Measurements from ENCODE around the gene IPO4. TPM values are rescaled to one million over a fixed set of nuclear protein-coding genes. Genes with fewer than 3 reads are reported as not detected.

IPO4 gene
- total and polyA plus RNA-seq, 2 of the 13 experiments (the other 11 are each of a cell fraction or from before 2014, with no cell fraction given) = 39.0 to 179 TPM

DNA sequence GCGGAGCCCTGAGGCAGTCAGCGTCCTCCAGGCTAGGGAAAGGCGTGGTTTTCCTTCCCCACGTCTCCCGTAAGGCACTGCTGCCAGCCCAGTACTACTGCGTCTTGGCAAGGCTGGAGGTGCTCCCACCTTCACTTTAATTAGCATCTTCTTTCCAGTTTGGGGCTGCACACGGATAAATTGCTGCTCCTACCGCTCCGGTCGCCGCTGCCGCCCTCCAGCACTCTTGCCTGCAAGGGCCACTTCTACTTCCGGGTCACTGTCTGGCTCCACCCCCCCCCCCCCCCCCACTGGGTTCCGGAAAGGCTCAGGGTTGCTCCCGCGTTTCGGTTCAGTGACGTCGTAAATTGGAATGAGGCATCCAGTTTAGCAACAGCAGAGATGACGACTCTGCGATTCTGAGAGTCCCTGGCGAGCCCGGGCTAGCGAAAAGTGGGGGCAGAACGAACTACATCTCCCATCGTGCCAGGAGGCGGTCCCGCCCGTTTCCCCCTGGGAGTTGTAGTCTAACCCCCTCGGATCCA, 43.6 kb upstream of the IPO4 start, which contains the start of gene NEDD8 (continued):
- TF ChIP-seq, protein P1, sequence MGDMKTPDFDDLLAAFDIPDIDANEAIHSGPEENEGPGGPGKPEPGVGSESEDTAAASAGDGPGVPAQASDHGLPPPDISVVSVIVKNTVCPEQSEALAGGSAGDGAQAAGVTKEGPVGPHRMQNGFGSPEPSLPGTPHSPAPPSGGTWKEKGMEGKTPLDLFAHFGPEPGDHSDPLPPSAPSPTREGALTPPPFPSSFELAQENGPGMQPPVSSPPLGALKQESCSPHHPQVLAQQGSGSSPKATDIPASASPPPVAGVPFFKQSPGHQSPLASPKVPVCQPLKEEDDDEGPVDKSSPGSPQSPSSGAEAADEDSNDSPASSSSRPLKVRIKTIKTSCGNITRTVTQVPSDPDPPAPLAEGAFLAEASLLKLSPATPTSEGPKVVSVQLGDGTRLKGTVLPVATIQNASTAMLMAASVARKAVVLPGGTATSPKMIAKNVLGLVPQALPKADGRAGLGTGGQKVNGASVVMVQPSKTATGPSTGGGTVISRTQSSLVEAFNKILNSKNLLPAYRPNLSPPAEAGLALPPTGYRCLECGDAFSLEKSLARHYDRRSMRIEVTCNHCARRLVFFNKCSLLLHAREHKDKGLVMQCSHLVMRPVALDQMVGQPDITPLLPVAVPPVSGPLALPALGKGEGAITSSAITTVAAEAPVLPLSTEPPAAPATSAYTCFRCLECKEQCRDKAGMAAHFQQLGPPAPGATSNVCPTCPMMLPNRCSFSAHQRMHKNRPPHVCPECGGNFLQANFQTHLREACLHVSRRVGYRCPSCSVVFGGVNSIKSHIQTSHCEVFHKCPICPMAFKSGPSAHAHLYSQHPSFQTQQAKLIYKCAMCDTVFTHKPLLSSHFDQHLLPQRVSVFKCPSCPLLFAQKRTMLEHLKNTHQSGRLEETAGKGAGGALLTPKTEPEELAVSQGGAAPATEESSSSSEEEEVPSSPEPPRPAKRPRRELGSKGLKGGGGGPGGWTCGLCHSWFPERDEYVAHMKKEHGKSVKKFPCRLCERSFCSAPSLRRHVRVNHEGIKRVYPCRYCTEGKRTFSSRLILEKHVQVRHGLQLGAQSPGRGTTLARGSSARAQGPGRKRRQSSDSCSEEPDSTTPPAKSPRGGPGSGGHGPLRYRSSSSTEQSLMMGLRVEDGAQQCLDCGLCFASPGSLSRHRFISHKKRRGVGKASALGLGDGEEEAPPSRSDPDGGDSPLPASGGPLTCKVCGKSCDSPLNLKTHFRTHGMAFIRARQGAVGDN (CRISPR knock-in tag; IDR thresholded peaks at IDR 0.05) = peak; percentile 89; the same call in 1 of the 2 replicates
- TF ChIP-seq ZNF577 (CRISPR knock-in tag; IDR thresholded peaks at IDR 0.05; ENCODE audit: borderline replicate concordance, low read depth) (no peak), CBX5 (CRISPR knock-in tag; IDR thresholded peaks at IDR 0.05; ENCODE audit: borderline replicate concordance) (peak; percentile 83), ZNF83 (CRISPR knock-in tag; IDR thresholded peaks at IDR 0.05; ENCODE audit: borderline replicate concordance) (peak; percentile 37; the same call in 1 of the 2 replicates), KDM5B (CRISPR knock-in tag; IDR thresholded peaks at IDR 0.05; ENCODE audit: borderline replicate concordance) (peak; percentile 92), ZSCAN30 (CRISPR knock-in tag; IDR thresholded peaks at IDR 0.05) (0 out of 2 replicates have a peak, but pooled peaks have one; percentile 2), FOXA1 (IDR thresholded peaks at IDR 0.05) (no peak), FOXA1 (CRISPR knock-in tag; IDR thresholded peaks at IDR 0.05) (no peak), ARNT2 (CRISPR knock-in tag; IDR thresholded peaks at IDR 0.05; ENCODE audit: low read depth) (peak; percentile 26; the same call in 1 of the 2 replicates), ZNF713 (CRISPR knock-in tag; IDR thresholded peaks at IDR 0.05) (0 out of 2 replicates have a peak, but pooled peaks have one; percentile 32), KDM6A (CRISPR knock-in tag; IDR thresholded peaks at IDR 0.05; ENCODE audit: low read depth) (no peak; the same call in none of the 2 replicates), ZNF777 (CRISPR knock-in tag; IDR thresholded peaks at IDR 0.05) (peak; percentile 62), U2AF2 (IDR thresholded peaks at IDR 0.05; ENCODE audit: low read depth, low read length) (no peak), ZNF224 (CRISPR knock-in tag; IDR thresholded peaks at IDR 0.05) (no peak; the same call in 1 of the 2 replicates), RBM22 (optimal IDR thresholded peaks at IDR 0.05; ENCODE audit: low read length) (peak; percentile 35), NFE2L1 (CRISPR knock-in tag; IDR thresholded peaks at IDR 0.05; ENCODE audit: borderline replicate concordance) (no peak; the same call in 1 of the 2 replicates), ZNF841 (CRISPR knock-in tag; IDR thresholded peaks at IDR 0.05; ENCODE audit: borderline replicate concordance) (no peak), MAFG (CRISPR knock-in tag; IDR thresholded peaks at IDR 0.05) (peak; percentile 60; the same call in 1 of the 2 replicates), KMT2B (CRISPR knock-in tag; IDR thresholded peaks at IDR 0.05) (no peak; the same call in 1 of the 2 replicates)
- TF ChIP-seq, protein P2, sequence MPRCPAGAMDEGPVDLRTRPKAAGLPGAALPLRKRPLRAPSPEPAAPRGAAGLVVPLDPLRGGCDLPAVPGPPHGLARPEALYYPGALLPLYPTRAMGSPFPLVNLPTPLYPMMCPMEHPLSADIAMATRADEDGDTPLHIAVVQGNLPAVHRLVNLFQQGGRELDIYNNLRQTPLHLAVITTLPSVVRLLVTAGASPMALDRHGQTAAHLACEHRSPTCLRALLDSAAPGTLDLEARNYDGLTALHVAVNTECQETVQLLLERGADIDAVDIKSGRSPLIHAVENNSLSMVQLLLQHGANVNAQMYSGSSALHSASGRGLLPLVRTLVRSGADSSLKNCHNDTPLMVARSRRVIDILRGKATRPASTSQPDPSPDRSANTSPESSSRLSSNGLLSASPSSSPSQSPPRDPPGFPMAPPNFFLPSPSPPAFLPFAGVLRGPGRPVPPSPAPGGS (CRISPR knock-in tag; IDR thresholded peaks at IDR 0.05) = 0 out of 2 replicates have a peak, but pooled peaks have one; percentile 86
- TF ChIP-seq, protein P3, sequence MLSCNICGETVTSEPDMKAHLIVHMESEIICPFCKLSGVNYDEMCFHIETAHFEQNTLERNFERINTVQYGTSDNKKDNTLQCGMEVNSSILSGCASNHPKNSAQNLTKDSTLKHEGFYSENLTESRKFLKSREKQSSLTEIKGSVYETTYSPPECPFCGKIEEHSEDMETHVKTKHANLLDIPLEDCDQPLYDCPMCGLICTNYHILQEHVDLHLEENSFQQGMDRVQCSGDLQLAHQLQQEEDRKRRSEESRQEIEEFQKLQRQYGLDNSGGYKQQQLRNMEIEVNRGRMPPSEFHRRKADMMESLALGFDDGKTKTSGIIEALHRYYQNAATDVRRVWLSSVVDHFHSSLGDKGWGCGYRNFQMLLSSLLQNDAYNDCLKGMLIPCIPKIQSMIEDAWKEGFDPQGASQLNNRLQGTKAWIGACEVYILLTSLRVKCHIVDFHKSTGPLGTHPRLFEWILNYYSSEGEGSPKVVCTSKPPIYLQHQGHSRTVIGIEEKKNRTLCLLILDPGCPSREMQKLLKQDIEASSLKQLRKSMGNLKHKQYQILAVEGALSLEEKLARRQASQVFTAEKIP (CRISPR knock-in tag; IDR thresholded peaks at IDR 0.05; ENCODE audit: borderline replicate concordance) = no peak
- TF ChIP-seq, protein P4, sequence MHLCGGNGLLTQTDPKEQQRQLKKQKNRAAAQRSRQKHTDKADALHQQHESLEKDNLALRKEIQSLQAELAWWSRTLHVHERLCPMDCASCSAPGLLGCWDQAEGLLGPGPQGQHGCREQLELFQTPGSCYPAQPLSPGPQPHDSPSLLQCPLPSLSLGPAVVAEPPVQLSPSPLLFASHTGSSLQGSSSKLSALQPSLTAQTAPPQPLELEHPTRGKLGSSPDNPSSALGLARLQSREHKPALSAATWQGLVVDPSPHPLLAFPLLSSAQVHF (CRISPR knock-in tag; IDR thresholded peaks at IDR 0.05) = 0 out of 2 replicates have a peak, but pooled peaks have one; percentile 21

Data from HepG2 (cell line).